ENCODE results near the gene ANG. TPM values are rescaled to one million over a fixed set of nuclear protein-coding genes. Genes with fewer than 3 reads are reported as not detected.
"Not testable (repeated sequence)": the region's sequence is repeated elsewhere in the genome, so short reads cannot be mapped to it uniquely, and the experiment has no call there.

ANG gene
- total RNA-seq, 1 experiment from 2014 or later, result 4.4 TPM

DNA sequence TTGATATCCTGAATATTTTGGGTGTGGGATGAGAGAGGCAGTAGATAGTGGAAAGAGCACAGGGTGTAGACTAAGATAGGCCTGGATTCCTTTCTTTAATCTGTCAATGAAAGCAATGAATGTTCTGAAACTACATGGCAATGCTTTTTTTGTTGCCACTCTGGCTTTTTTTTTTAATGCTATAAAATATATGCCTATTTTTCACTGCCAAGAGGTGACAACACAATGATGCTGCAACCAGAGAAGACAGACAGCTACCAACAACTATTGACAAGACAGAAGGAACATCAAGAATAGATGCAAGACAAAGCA is 9.4 kb downstream of the ANG start:
- H3K27me3 ChIP-seq (ENCODE audit: insufficient read depth, low read depth), result no peaks in the 10 kb centered on the region
- DNase-seq, result no peak
- ChIA-PET CTCF (interaction anchor here (0.6 kb wide), 2 partner anchors 261 to 344 kb away, joined by 4 read pairs; no protein-coding TSS in a partner anchor), POLR2A (ENCODE audit: unreplicated experiment) (no interaction called here)
- H3K27ac ChIP-seq, result no peak overlapping the region
- no peaks in the 10 kb centered on the region for H3K4me1 ChIP-seq (replicated peaks; ENCODE audit: insufficient read depth)
- H4K20me1 ChIP-seq (ENCODE audit: insufficient read depth), result no peaks in the 10 kb centered on the region
- no peaks in the 10 kb centered on the region for H3K36me3 ChIP-seq (ENCODE audit: low read depth)
- H3K9me3 ChIP-seq (ENCODE audit: insufficient read depth, low read depth), result no peaks in the 10 kb centered on the region
- no peak for TF ChIP-seq EZH2 (IDR thresholded peaks at IDR 0.05; ENCODE audit: low read depth)
- TF ChIP-seq, protein P1, sequence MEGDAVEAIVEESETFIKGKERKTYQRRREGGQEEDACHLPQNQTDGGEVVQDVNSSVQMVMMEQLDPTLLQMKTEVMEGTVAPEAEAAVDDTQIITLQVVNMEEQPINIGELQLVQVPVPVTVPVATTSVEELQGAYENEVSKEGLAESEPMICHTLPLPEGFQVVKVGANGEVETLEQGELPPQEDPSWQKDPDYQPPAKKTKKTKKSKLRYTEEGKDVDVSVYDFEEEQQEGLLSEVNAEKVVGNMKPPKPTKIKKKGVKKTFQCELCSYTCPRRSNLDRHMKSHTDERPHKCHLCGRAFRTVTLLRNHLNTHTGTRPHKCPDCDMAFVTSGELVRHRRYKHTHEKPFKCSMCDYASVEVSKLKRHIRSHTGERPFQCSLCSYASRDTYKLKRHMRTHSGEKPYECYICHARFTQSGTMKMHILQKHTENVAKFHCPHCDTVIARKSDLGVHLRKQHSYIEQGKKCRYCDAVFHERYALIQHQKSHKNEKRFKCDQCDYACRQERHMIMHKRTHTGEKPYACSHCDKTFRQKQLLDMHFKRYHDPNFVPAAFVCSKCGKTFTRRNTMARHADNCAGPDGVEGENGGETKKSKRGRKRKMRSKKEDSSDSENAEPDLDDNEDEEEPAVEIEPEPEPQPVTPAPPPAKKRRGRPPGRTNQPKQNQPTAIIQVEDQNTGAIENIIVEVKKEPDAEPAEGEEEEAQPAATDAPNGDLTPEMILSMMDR (conservative IDR thresholded peaks at IDR 0.05), result no peak; the same call in 1 of the 2 replicates
- no peak overlapping the region for H2AFZ ChIP-seq
- no peaks in the 10 kb centered on the region for H3F3A ChIP-seq (ENCODE audit: insufficient read depth, low read depth)
- no TSS peak for BruUV-seq (replicated peaks)
- no peaks in the 10 kb centered on the region for H3K9me2 ChIP-seq (ENCODE audit: insufficient read depth)
- no peak overlapping the region for H3K4me3 ChIP-seq
- H3K79me2 ChIP-seq (ENCODE audit: low read depth), result no peaks in the 10 kb centered on the region
- no peak overlapping the region for H3K4me2 ChIP-seq
- intact Hi-C loops (cut with micrococcal nuclease; ENCODE audit: unreplicated experiment), result loop anchor here (5.0 kb wide), 1 partner anchor 404 kb away; the partner anchor contains the start of gene TMEM253

- CTCF ChIA-PET, result no interaction called here
- H3K4me1 ChIP-seq (replicated peaks; ENCODE audit: insufficient read depth), result no peaks in the 10 kb centered on the region
- BruUV-seq (replicated peaks), result no TSS peak
Observed at GRCh38 chr14:20698934-20699333, 10.4 kb downstream of the ANG start.

GRCh38 chr14:20699931-20700330 is 11.4 kb downstream of the ANG start:
- Histone ChIP-seq H3F3A (ENCODE audit: insufficient read depth, low read depth) (no peaks in the 10 kb centered on the region), H2AFZ (no peak overlapping the region), H4K20me1 (ENCODE audit: insufficient read depth) (no peaks in the 10 kb centered on the region), H3K36me3 (ENCODE audit: low read depth) (no peaks in the 10 kb centered on the region), H3K9me3 (ENCODE audit: insufficient read depth, low read depth) (no peaks in the 10 kb centered on the region), H3K4me2 (no peak overlapping the region), H3K79me2 (ENCODE audit: low read depth) (no peaks in the 10 kb centered on the region), H3K27ac (no peak overlapping the region), H3K9me2 (ENCODE audit: insufficient read depth) (no peaks in the 10 kb centered on the region), H3K4me1 (replicated peaks; ENCODE audit: insufficient read depth) (no peaks in the 10 kb centered on the region), H3K27me3 (ENCODE audit: insufficient read depth, low read depth) (no peaks in the 10 kb centered on the region), H3K4me3 (no peak overlapping the region)
- no TSS peak for BruUV-seq (replicated peaks)
- TF ChIP-seq, protein P1 (conservative IDR thresholded peaks at IDR 0.05), result no peak
- no peak for TF ChIP-seq EZH2 (IDR thresholded peaks at IDR 0.05; ENCODE audit: low read depth)
- ChIA-PET CTCF (interaction anchor here (0.5 to 1.5 kb wide), 4 partner anchors 119 to 167 kb away, joined by 3 to 8 read pairs (median 3); no protein-coding TSS in a partner anchor), POLR2A (ENCODE audit: unreplicated experiment) (interaction anchor here (0.6 kb wide), 1 partner anchor 103 kb away, joined by 8 read pairs; the partner anchor contains the start of gene RNASE1)
- intact Hi-C loops (cut with micrococcal nuclease; ENCODE audit: unreplicated experiment), result loop anchor here (5.0 kb wide), 1 partner anchor 402 kb away; the partner anchor contains the start of gene TMEM253
- no peak for DNase-seq

More at GRCh38 chr14:20698934-20699333, 10.4 kb downstream of the ANG start:
- Histone ChIP-seq H3K9me2 (ENCODE audit: insufficient read depth) (no peaks in the 10 kb centered on the region), H4K20me1 (ENCODE audit: insufficient read depth) (no peaks in the 10 kb centered on the region), H3K9me3 (ENCODE audit: insufficient read depth, low read depth) (no peaks in the 10 kb centered on the region), H2AFZ (no peak overlapping the region), H3K4me3 (no peak overlapping the region), H3F3A (ENCODE audit: insufficient read depth, low read depth) (no peaks in the 10 kb centered on the region), H3K79me2 (ENCODE audit: low read depth) (no peaks in the 10 kb centered on the region), H3K4me2 (no peak overlapping the region), H3K36me3 (ENCODE audit: low read depth) (no peaks in the 10 kb centered on the region), H3K27me3 (ENCODE audit: insufficient read depth, low read depth) (no peaks in the 10 kb centered on the region), H3K27ac (no peak overlapping the region)
- POLR2A ChIA-PET (ENCODE audit: unreplicated experiment), result no interaction called here
- intact Hi-C loops (cut with micrococcal nuclease; ENCODE audit: unreplicated experiment), result loop anchor here (5.0 kb wide), 1 partner anchor 403 kb away; the partner anchor contains the start of gene TMEM253
- TF ChIP-seq, protein P1 (conservative IDR thresholded peaks at IDR 0.05), result no peak
- no peak for TF ChIP-seq EZH2 (IDR thresholded peaks at IDR 0.05; ENCODE audit: low read depth)
- DNase-seq, result no peak

GRCh38 chr14:20700965-20701364 is 12.4 kb downstream of the ANG start:
- POLR2A ChIA-PET (ENCODE audit: unreplicated experiment); H3K79me2 ChIP-seq (ENCODE audit: low read depth); H3F3A ChIP-seq (ENCODE audit: insufficient read depth, low read depth); BruUV-seq (replicated peaks); intact Hi-C loops (cut with micrococcal nuclease; ENCODE audit: unreplicated experiment); H3K4me2 ChIP-seq; H3K27ac ChIP-seq; H3K4me3 ChIP-seq; H2AFZ ChIP-seq; H3K4me1 ChIP-seq (replicated peaks; ENCODE audit: insufficient read depth); H3K27me3 ChIP-seq (ENCODE audit: insufficient read depth, low read depth); H4K20me1 ChIP-seq (ENCODE audit: insufficient read depth); H3K9me3 ChIP-seq (ENCODE audit: insufficient read depth, low read depth); DNase-seq; H3K9me2 ChIP-seq (ENCODE audit: insufficient read depth); H3K36me3 ChIP-seq (ENCODE audit: low read depth): not testable (repeated sequence)
- CTCF ChIA-PET, result interaction anchor here (1.0 kb wide), 1 partner anchor 166 kb away, joined by 3 read pairs; no protein-coding TSS in a partner anchor

Measured in PC-9 (cell line).